WTC11 (cell line): ENCODE measurements around the gene DAD1. TPM values are rescaled to one million over a fixed set of nuclear protein-coding genes. Genes with fewer than 3 reads are reported as not detected.

Experiments used
- ATAC-seq: fragments of 200-7000 bp; cut with Tn5 transposase; 2 replicates; pipeline ENCODE4 v1.10.0; 2021; ENCODE audit warnings: mild to moderate bottlenecking, moderate library complexity
- CTCF ChIA-PET: fragments of 300-600 bp; sonication (Branson Sonifier 250); formaldehyde crosslinking; loops from one replicate; lab custom pipeline; 2021; ENCODE audit warnings: antibody characterized with exemption; lab: Charles Lee
- POLR2A ChIA-PET: fragments of 350-600 bp; sonication (Branson Sonifier 250); formaldehyde crosslinking; loops from one replicate; lab custom pipeline; 2021; ENCODE audit warnings: antibody characterized with exemption; lab: Charles Lee
- DNase-seq: peaks from one replicate; pipeline ENCODE4 v3.0.0; 2021; ENCODE audit warnings: low spot score
- H3K27ac Mint-ChIP-seq: 2 replicates; pipeline ENCODE4 v1.8.0; 2021; ENCODE audit warnings: mixed read lengths
- H3K27me3 Mint-ChIP-seq: 2 replicates; pipeline ENCODE4 v1.8.0; 2021; ENCODE audit warnings: low read depth, mild to moderate bottlenecking, moderate library complexity, mixed read lengths
- H3K36me3 Mint-ChIP-seq: 2 replicates; pipeline ENCODE4 v1.8.0; 2021; ENCODE audit warnings: mixed read lengths
- H3K4me1 Mint-ChIP-seq: 2 replicates; pipeline ENCODE4 v1.8.0; 2022; ENCODE audit warnings: mixed read lengths
- H3K4me3 Mint-ChIP-seq: 2 replicates; pipeline ENCODE4 v1.8.0; 2021; ENCODE audit warnings: mild to moderate bottlenecking, moderate library complexity, mixed read lengths
- H3K9me3 Mint-ChIP-seq: 2 replicates; pipeline ENCODE4 v1.8.0; 2021; ENCODE audit warnings: mixed read lengths
- CTCF ChIP-seq: fragments of 200-600 bp; IDR thresholded peaks from 2 replicates; pipeline ENCODE4 v1.8.0; 2022; ENCODE audit warnings: antibody characterized with exemption
- E2F1 ChIP-seq: sonication (generic); formaldehyde crosslinking; IDR thresholded peaks from 2 replicates; pipeline ENCODE4 v1.8.0; 2022; ENCODE audit warnings: mild to moderate bottlenecking, missing genetic modification reagents
- ESRRA ChIP-seq: sonication (generic); formaldehyde crosslinking; IDR thresholded peaks from 2 replicates; pipeline ENCODE4 v1.8.1; 2022; ENCODE audit warnings: mild to moderate bottlenecking, missing genetic modification reagents, borderline replicate concordance
- HMGXB4 ChIP-seq: sonication (generic); formaldehyde crosslinking; IDR thresholded peaks from 2 replicates; pipeline ENCODE4 v1.8.1; 2023; ENCODE audit warnings: mild to moderate bottlenecking, moderate library complexity, missing genetic modification reagents
- MXD4 ChIP-seq: fragments of 250-450 bp; sonication (Bioruptor Pico); IDR thresholded peaks from 2 replicates; pipeline ENCODE4 v1.8.0; 2021; ENCODE audit warnings: mild to moderate bottlenecking, moderate library complexity, borderline replicate concordance
- NR3C1 ChIP-seq: sonication (generic); formaldehyde crosslinking; conservative IDR thresholded peaks from 2 replicates; pipeline ENCODE4 v1.8.1; 2023; ENCODE audit warnings: low read depth, mild to moderate bottlenecking, missing genetic modification reagents
- PREB ChIP-seq: sonication (generic); formaldehyde crosslinking; IDR thresholded peaks from 2 replicates; pipeline ENCODE4 v1.8.1; 2022; ENCODE audit warnings: mild to moderate bottlenecking, missing genetic modification reagents, moderate library complexity, borderline replicate concordance
- SOX15 ChIP-seq: fragments of 250-450 bp; sonication (Bioruptor Pico); IDR thresholded peaks from 2 replicates; pipeline ENCODE4 v1.9.0; 2021; ENCODE audit warnings: mild to moderate bottlenecking
- STAT6 ChIP-seq: sonication (generic); formaldehyde crosslinking; conservative IDR thresholded peaks from 2 replicates; pipeline ENCODE4 v1.8.1; 2023; ENCODE audit warnings: mild to moderate bottlenecking, low read depth, missing genetic modification reagents, moderate library complexity
- USF1 ChIP-seq: sonication (generic); formaldehyde crosslinking; IDR thresholded peaks from 2 replicates; pipeline ENCODE4 v1.8.0; 2022; ENCODE audit warnings: mild to moderate bottlenecking, missing genetic modification reagents
- USF2 ChIP-seq: sonication (generic); formaldehyde crosslinking; IDR thresholded peaks from 2 replicates; pipeline ENCODE4 v1.8.1; 2023; ENCODE audit warnings: mild to moderate bottlenecking, missing genetic modification reagents, moderate library complexity
- ZBTB21 ChIP-seq: sonication (generic); formaldehyde crosslinking; IDR thresholded peaks from 2 replicates; pipeline ENCODE4 v1.8.1; 2023; ENCODE audit warnings: mild to moderate bottlenecking, missing genetic modification reagents, borderline replicate concordance
- ZNF138 ChIP-seq: sonication (generic); formaldehyde crosslinking; conservative IDR thresholded peaks from 2 replicates; pipeline ENCODE4 v1.8.1; 2022; ENCODE audit warnings: mild to moderate bottlenecking, moderate library complexity, missing genetic modification reagents
- ZNF281 ChIP-seq: sonication (generic); formaldehyde crosslinking; IDR thresholded peaks from 2 replicates; pipeline ENCODE4 v1.8.0; 2023; ENCODE audit warnings: mild to moderate bottlenecking, missing genetic modification reagents
- ZNF416 ChIP-seq: fragments of 250-450 bp; sonication (Bioruptor Pico); IDR thresholded peaks from 2 replicates; pipeline ENCODE4 v1.9.0; 2021; ENCODE audit warnings: mild to moderate bottlenecking, inconsistent platforms
- ZNF512 ChIP-seq: sonication (generic); formaldehyde crosslinking; IDR thresholded peaks from 2 replicates; pipeline ENCODE4 v1.8.1; 2022; ENCODE audit warnings: missing genetic modification reagents, borderline replicate concordance
- ZSCAN18 ChIP-seq: fragments of 250-450 bp; sonication (Bioruptor Pico); IDR thresholded peaks from 2 replicates; pipeline ENCODE4 v2.1.2; 2022; ENCODE audit warnings: mild to moderate bottlenecking, moderate library complexity
- total RNA-seq: library from RNA; stranded (reverse); gene quantifications from 3 replicates; pipeline ENCODE4 v1.2.3, GENCODE V29; 2021

The DAD1 gene
- total RNA-seq, 1 experiment from 2014 or later = 125 TPM

GRCh38 chr14:22597771-22598098 lies 8.7 kb upstream of the DAD1 start:
- DNase-seq (no peak), ATAC-seq (peak; percentile 13)
- TF ChIP-seq ZSCAN18 = no peak
- TF ChIP-seq ZNF281 (CRISPR knock-in tag) = no peak
- no peak for TF ChIP-seq USF2 (CRISPR knock-in tag)
- TF ChIP-seq NR3C1 (CRISPR knock-in tag) = no peak
- TF ChIP-seq ZBTB21 (CRISPR knock-in tag) = no peak
- TF ChIP-seq ZNF416 (CRISPR knock-in tag) = no peak
- no peak for TF ChIP-seq PREB (CRISPR knock-in tag)
- TF ChIP-seq STAT6 (CRISPR knock-in tag) = no peak
- no peak for TF ChIP-seq ZNF512 (CRISPR knock-in tag)
- no peak for TF ChIP-seq HMGXB4
- no peak for TF ChIP-seq ZNF138
- no peak for TF ChIP-seq ESRRA (CRISPR knock-in tag)
- TF ChIP-seq E2F1 (CRISPR knock-in tag) = no peak
- no peak for TF ChIP-seq CTCF
- TF ChIP-seq USF1 (CRISPR knock-in tag) = no peak
- TF ChIP-seq MXD4 (CRISPR knock-in tag) = no peak
- TF ChIP-seq SOX15 (CRISPR knock-in tag) = no peak
- H3K36me3 Mint-ChIP-seq = peaks cover 12% of the 10 kb centered on the region
- H3K27me3 Mint-ChIP-seq = no peaks in the 10 kb centered on the region
- no peaks in the 10 kb centered on the region for H3K9me3 Mint-ChIP-seq
- H3K4me3 Mint-ChIP-seq = peak overlapping the region; percentile 99
- ChIA-PET POLR2A (interaction anchor here (0.6 to 2.7 kb wide), 5 partner anchors 8 to 949 kb away, joined by 3 to 28 read pairs (median 5); partner anchors contain the start of genes DAD1 and HAUS4), CTCF (interaction anchor here (0.6 to 10.2 kb wide), 9 partner anchors 8 to 221 kb away, joined by 3 to 117 read pairs (median 7); partner anchors contain the start of genes DAD1, OR6J1 and OXA1L)
- H3K27ac Mint-ChIP-seq = peak overlapping the region; percentile 97
- peaks cover 34% of the 10 kb centered on the region for H3K4me1 Mint-ChIP-seq
